ENCODE measurements around the gene MUC4.

DNA sequence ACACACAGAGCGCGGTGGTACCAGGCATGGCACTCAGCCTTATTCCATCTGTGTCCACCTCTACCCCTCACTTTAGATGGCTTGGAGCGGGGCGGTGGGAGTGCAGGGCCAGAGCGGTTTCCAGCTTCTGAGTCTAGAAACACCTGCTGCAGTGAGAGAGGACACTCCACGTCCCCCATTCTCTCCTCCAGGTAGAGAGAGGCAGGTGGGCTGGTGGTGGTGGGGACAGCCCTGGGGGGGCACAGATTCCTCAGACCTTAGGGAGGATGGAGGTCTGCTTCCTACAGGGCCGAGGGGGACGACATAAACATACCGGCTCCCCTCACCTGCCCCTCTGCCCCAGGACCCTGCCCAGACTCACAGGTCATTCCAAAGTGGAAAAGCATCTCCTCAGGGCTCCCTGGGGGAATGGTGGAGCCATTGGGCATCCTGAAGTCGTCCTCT is 50.6 kb downstream of the MUC4 start:
- TF ChIP-seq, protein P1, sequence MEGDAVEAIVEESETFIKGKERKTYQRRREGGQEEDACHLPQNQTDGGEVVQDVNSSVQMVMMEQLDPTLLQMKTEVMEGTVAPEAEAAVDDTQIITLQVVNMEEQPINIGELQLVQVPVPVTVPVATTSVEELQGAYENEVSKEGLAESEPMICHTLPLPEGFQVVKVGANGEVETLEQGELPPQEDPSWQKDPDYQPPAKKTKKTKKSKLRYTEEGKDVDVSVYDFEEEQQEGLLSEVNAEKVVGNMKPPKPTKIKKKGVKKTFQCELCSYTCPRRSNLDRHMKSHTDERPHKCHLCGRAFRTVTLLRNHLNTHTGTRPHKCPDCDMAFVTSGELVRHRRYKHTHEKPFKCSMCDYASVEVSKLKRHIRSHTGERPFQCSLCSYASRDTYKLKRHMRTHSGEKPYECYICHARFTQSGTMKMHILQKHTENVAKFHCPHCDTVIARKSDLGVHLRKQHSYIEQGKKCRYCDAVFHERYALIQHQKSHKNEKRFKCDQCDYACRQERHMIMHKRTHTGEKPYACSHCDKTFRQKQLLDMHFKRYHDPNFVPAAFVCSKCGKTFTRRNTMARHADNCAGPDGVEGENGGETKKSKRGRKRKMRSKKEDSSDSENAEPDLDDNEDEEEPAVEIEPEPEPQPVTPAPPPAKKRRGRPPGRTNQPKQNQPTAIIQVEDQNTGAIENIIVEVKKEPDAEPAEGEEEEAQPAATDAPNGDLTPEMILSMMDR (IDR thresholded peaks at IDR 0.05): no peak
- TF ChIP-seq POLR2A (IDR thresholded peaks at IDR 0.05): no peak

Data from Peyer's patch (tissue), 4 donors.